Cardiac muscle cell (in vitro differentiated cells and primary cell): ENCODE data around the gene MAP7D2. TPM values are rescaled to one million over a fixed set of nuclear protein-coding genes. Genes with fewer than 3 reads are reported as not detected.
"Not testable (repeated sequence)": the region's sequence is repeated elsewhere in the genome, so short reads cannot be mapped to it uniquely, and the experiment has no call there.

Source experiments
- DNase-seq, 2 donors: peaks; one replicate each; pipeline versions ENCODE4 v3.0.0 to v3.0.0-alpha.2; 2010 to 2017; ENCODE audit warnings: low read depth in 1 of 2, low spot score in 1 of 2
- H3K27ac ChIP-seq: fragments of 200-600 bp; sonication (generic); 2 replicates; pipeline ENCODE4 v1.5.1; 2016
- H3K27me3 ChIP-seq: fragments of 200-600 bp; sonication (generic); 2 replicates; pipeline ENCODE4 v1.6.0; 2016; ENCODE audit warnings: control low read depth
- H3K36me3 ChIP-seq: fragments of 200-600 bp; sonication (generic); 2 replicates; pipeline ENCODE4 v1.5.1; 2016; ENCODE audit warnings: control low read depth
- H3K4me1 ChIP-seq: fragments of 200-600 bp; sonication (generic); 2 replicates; pipeline ENCODE4 v1.8.1; 2017; ENCODE audit warnings: low read depth, mild to moderate bottlenecking, mixed run types
- H3K4me3 ChIP-seq: fragments of 200-600 bp; sonication (generic); 2 replicates; pipeline ENCODE4 v1.5.1; 2016; ENCODE audit warnings: mild to moderate bottlenecking
- H3K9me3 ChIP-seq: fragments of 200-600 bp; sonication (generic); 2 replicates; pipeline ENCODE4 v1.5.1; 2017; ENCODE audit warnings: low read depth, mild to moderate bottlenecking, control low read depth
- CTCF ChIP-seq: IDR thresholded peaks from 2 replicates; pipeline ENCODE4 v1.5.1; 2012; ENCODE audit warnings: low read depth, mild to moderate bottlenecking, low read length
- polyA plus RNA-seq: library from polyadenylated mRNA; unstranded; fragments of >200 nt; fragmentation: Nextera tagmentation; extraction: Ambion mirVana; gene quantifications from 2 replicates; pipeline ENCODE4 v1.2.1, GENCODE V29; 2016
- total RNA-seq: library from RNA; depleted of rRNA; stranded (reverse); fragments of >200 nt; gene quantifications from 2 replicates; pipeline ENCODE4 v1.2.3, GENCODE V29; 2016

Gene MAP7D2
- total and polyA plus RNA-seq, 2 experiments from 2014 or later, result 0.05 to 0.36 TPM

- DNase-seq, H3K9me3 ChIP-seq, H3K27me3 ChIP-seq, H3K36me3 ChIP-seq, H3K27ac ChIP-seq, H3K4me1 ChIP-seq, H3K4me3 ChIP-seq: not testable (repeated sequence)
- TF ChIP-seq CTCF, result peak; percentile 15
Observed at GRCh38 chrX:20127440-20127839, 10.7 kb upstream of the MAP7D2 start.

DNA sequence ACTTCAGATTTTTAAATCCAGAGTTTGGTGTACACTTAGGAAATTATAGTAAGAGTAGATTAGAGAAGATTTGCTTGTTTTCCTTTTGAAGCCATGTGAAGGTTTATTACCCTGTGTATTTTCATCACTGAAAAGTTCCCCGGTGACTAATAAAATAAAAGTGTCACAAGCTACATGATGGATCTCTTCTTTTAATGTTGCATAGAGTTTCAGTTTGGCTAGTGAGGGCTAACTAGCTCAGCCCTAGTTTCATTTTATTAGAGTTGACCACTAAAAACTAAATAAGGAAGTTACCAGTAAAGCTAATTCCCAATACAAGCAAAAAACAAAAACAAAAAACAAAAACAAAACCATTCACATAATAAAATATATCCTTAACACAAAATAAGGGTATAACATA, 10.1 kb upstream of the MAP7D2 start:
- DNase-seq, H3K36me3 ChIP-seq: not testable (repeated sequence)

GRCh38 chrX:20124964-20125363, 8.3 kb upstream of the MAP7D2 start:
- Histone ChIP-seq H3K27ac (no peak overlapping the region), H3K36me3 (no peaks in the 10 kb centered on the region), H3K4me3 (no peak overlapping the region), H3K27me3 (no peaks in the 10 kb centered on the region), H3K4me1 (no peaks in the 10 kb centered on the region), H3K9me3 (no peaks in the 10 kb centered on the region)
- no peak for DNase-seq
- no peak for TF ChIP-seq CTCF

More for the DNA sequence above, 10.1 kb upstream of the MAP7D2 start:
- H3K4me3 ChIP-seq, H3K4me1 ChIP-seq, H3K27ac ChIP-seq, H3K9me3 ChIP-seq, H3K27me3 ChIP-seq: not testable (repeated sequence)

DNA sequence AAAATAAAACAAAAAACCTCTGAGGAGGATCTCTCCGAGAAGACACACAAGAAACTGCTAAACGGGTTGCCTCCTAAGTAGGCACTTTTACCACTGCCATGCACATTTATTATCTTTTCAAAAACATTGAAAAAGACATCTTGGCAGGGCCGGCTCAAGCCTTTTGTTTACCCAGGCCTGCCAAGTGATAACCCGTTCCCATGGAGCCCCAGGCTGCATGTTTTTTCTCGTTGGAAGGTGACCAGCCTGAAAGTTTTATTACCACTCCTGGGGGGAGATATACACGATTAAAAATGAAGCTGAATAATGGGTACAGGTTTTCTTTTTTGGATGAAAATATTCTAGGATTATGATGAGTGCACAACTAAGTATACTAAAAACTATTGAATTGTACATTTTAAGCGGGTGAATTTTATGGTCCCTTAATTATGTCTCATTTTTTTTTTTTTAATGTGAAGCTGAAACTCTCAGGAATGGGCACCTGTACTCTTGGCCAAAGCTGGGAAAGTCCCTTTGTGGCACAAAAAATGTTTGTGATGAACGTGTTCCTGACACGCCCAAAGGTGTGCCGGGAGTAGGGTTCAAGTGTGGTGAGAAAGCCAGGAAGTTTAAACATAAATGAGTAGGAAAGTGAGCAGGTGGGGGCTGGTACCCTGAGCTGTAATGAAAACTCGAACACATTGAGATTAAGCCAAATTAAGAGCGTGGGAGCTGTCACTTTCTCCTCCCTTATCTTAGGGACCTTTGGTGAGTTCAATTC, 1.5 kb upstream of the MAP7D2 start:
- H3K27me3 ChIP-seq, result peaks cover 24% of the 10 kb centered on the region
- H3K27ac ChIP-seq, result no peak overlapping the region
- no peak for TF ChIP-seq CTCF
- no peaks in the 10 kb centered on the region for H3K4me1 ChIP-seq
- no peaks in the 10 kb centered on the region for H3K9me3 ChIP-seq
- H3K4me3 ChIP-seq, result no peak overlapping the region
- no peak for DNase-seq
- H3K36me3 ChIP-seq, result no peaks in the 10 kb centered on the region

DNA sequence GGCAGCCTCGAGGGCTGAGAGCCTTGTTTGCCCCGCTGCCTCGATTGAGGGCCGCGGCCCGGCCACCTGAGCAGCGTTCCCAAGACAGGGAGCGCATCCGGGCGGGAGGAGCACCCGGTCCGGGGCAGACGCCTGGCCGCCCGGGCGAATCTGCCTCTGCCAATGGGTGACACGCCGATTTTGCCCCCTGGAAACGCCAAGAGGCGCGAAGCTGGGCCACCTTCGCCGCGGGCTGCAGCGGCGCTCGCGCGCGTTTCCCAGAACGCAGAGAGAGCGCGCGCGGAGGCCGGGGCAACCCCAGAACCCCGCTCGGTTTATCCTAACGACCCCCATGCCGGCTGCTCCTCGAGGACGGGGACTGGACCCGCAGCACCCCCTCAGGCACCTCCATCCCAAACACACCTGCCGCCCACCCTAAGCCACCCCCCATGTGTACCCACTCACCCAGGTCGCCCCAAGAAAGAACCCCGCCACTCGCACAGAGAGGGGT, 575 bp downstream of the MAP7D2 start:
- no peak for DNase-seq
- Histone ChIP-seq H3K27ac (no peak overlapping the region), H3K9me3 (no peaks in the 10 kb centered on the region), H3K4me3 (peak overlapping the region; percentile 20), H3K27me3 (peaks cover 24% of the 10 kb centered on the region), H3K4me1 (no peaks in the 10 kb centered on the region), H3K36me3 (no peaks in the 10 kb centered on the region)
- TF ChIP-seq CTCF, result no peak

GRCh38 chrX:20112022-20112774, 4.5 kb downstream of the MAP7D2 start:
- Histone ChIP-seq H3K9me3 (no peaks in the 10 kb centered on the region), H3K36me3 (no peaks in the 10 kb centered on the region), H3K4me3 (no peak overlapping the region), H3K27ac (no peak overlapping the region), H3K4me1 (no peaks in the 10 kb centered on the region), H3K27me3 (peaks cover 24% of the 10 kb centered on the region)
- DNase-seq, result no peak
- TF ChIP-seq CTCF, result no peak
